Fibroblast of pulmonary artery (primary cell): Measurements from ENCODE around the gene GLOD5.

Experiments
- DNase-seq: peaks from one replicate; pipeline ENCODE4 v3.0.0-alpha.2; 2010; ENCODE audit warnings: low read depth
- H3K4me3 ChIP-seq: replicated peaks from 2 replicates; pipeline ENCODE4 v1.5.1; 2011; ENCODE audit warnings: low read depth, mild to moderate bottlenecking, control low read depth, low read length, moderate library complexity
- TF ChIP-seq, protein P1 (sequence below): IDR thresholded peaks from 2 replicates; pipeline ENCODE4 v1.5.1; 2011; ENCODE audit warnings: mild to moderate bottlenecking, control low read depth, low read length, inconsistent platforms; ENCODE audit errors: missing control alignments

GLOD5 gene

GRCh38 chrX:48761674-48762471 lies at the start of gene GLOD5:
Gene GLOD5 (plus strand): TSS chrX:48761747. CDS start chrX:48761791, 44 bp downstream.
- H3K4me3 ChIP-seq, result no peak within 1 kb of the TSS
- TF ChIP-seq, protein P1, sequence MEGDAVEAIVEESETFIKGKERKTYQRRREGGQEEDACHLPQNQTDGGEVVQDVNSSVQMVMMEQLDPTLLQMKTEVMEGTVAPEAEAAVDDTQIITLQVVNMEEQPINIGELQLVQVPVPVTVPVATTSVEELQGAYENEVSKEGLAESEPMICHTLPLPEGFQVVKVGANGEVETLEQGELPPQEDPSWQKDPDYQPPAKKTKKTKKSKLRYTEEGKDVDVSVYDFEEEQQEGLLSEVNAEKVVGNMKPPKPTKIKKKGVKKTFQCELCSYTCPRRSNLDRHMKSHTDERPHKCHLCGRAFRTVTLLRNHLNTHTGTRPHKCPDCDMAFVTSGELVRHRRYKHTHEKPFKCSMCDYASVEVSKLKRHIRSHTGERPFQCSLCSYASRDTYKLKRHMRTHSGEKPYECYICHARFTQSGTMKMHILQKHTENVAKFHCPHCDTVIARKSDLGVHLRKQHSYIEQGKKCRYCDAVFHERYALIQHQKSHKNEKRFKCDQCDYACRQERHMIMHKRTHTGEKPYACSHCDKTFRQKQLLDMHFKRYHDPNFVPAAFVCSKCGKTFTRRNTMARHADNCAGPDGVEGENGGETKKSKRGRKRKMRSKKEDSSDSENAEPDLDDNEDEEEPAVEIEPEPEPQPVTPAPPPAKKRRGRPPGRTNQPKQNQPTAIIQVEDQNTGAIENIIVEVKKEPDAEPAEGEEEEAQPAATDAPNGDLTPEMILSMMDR, result peak; percentile 17
- DNase-seq, result peak; percentile 3

GRCh38 chrX:48711929-48712505 lies 49.5 kb upstream of the GLOD5 start:
- no peak overlapping the region for H3K4me3 ChIP-seq

GRCh38 chrX:48713847-48714246 lies 47.7 kb upstream of the GLOD5 start:
- no peak for DNase-seq
- H3K4me3 ChIP-seq, result no peak overlapping the region
- TF ChIP-seq, protein P1, result no peak

More at GRCh38 chrX:48711929-48712505, 49.5 kb upstream of the GLOD5 start:
- TF ChIP-seq, protein P1, result no peak
- no peak for DNase-seq

- TF ChIP-seq, protein P1, result no peak
- H3K4me3 ChIP-seq, result no peak overlapping the region
- no peak for DNase-seq
Measured at GRCh38 chrX:48714573-48714972, 47.0 kb upstream of the GLOD5 start.

DNA sequence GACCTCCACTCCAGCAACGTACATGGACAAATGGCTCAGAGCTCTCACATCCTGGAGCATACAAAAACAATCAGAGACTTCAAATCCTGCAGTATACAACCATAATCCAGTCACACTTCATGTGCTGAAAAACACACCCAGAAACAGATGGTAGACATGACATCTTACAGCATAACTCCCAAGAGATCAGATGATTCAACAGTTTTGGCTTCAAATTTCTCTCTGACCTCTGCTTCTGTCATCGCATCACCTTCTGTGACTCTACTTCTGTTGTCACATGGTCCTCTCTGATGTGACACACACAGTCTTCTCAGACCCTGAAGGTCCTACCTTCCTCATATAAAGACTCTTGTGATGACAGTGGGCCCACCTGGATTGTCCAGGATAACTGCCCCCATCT lies 46.5 kb upstream of the GLOD5 start:
- no peak overlapping the region for H3K4me3 ChIP-seq
- TF ChIP-seq, protein P1, result no peak
- peak; percentile 39 for DNase-seq

- no peak for DNase-seq
- TF ChIP-seq, protein P1, result no peak
- H3K4me3 ChIP-seq, result no peak overlapping the region
Measured at GRCh38 chrX:48715876-48716502, 45.6 kb upstream of the GLOD5 start.
